Ishikawa (cell line): ENCODE data around the gene MYH15.

Experiments
- CEBPB ChIP-seq: IDR thresholded peaks from 2 replicates; pipeline ENCODE4 v1.6.1; 2012
- CREB1 ChIP-seq: IDR thresholded peaks from 2 replicates; pipeline ENCODE4 v1.6.1; 2012; ENCODE audit warnings: low read depth
- EGR1 ChIP-seq: IDR thresholded peaks from 2 replicates; pipeline ENCODE4 v1.6.1; 2012
- EP300 ChIP-seq: IDR thresholded peaks from 2 replicates; pipeline ENCODE4 v1.6.1; 2012; ENCODE audit warnings: borderline replicate concordance
- FOXM1 ChIP-seq: IDR thresholded peaks from 2 replicates; pipeline ENCODE4 v1.6.1; 2012; ENCODE audit warnings: low read depth, borderline replicate concordance
- NFIC ChIP-seq: IDR thresholded peaks from 2 replicates; pipeline ENCODE4 v1.6.1; 2012
- RAD21 ChIP-seq: IDR thresholded peaks from 2 replicates; pipeline ENCODE4 v1.6.1; 2012; ENCODE audit warnings: low read depth
- TAF1 ChIP-seq: IDR thresholded peaks from 2 replicates; pipeline ENCODE4 v1.6.1; 2012; ENCODE audit warnings: low read depth, mild to moderate bottlenecking
- TCF12 ChIP-seq: IDR thresholded peaks from 2 replicates; pipeline ENCODE4 v1.6.1; 2012; ENCODE audit warnings: low read depth
- TEAD4 ChIP-seq: IDR thresholded peaks from 2 replicates; pipeline ENCODE4 v1.6.1; 2012
- YY1 ChIP-seq: IDR thresholded peaks from 2 replicates; pipeline ENCODE4 v1.6.1; 2012; ENCODE audit warnings: low read depth
- ZBTB7A ChIP-seq: IDR thresholded peaks from 2 replicates; pipeline ENCODE4 v1.6.1; 2012; ENCODE audit warnings: low read depth
- TF ChIP-seq, protein P1 (sequence below): IDR thresholded peaks from 2 replicates; pipeline ENCODE4 v1.6.1; 2012
- TF ChIP-seq, protein P2 (sequence below): IDR thresholded peaks from 2 replicates; pipeline ENCODE4 v1.6.1; 2012
- TF ChIP-seq, protein P3 (sequence below): IDR thresholded peaks from 2 replicates; pipeline ENCODE4 v1.6.1; 2012; ENCODE audit warnings: low read depth, mild to moderate bottlenecking

MYH15 gene

DNA sequence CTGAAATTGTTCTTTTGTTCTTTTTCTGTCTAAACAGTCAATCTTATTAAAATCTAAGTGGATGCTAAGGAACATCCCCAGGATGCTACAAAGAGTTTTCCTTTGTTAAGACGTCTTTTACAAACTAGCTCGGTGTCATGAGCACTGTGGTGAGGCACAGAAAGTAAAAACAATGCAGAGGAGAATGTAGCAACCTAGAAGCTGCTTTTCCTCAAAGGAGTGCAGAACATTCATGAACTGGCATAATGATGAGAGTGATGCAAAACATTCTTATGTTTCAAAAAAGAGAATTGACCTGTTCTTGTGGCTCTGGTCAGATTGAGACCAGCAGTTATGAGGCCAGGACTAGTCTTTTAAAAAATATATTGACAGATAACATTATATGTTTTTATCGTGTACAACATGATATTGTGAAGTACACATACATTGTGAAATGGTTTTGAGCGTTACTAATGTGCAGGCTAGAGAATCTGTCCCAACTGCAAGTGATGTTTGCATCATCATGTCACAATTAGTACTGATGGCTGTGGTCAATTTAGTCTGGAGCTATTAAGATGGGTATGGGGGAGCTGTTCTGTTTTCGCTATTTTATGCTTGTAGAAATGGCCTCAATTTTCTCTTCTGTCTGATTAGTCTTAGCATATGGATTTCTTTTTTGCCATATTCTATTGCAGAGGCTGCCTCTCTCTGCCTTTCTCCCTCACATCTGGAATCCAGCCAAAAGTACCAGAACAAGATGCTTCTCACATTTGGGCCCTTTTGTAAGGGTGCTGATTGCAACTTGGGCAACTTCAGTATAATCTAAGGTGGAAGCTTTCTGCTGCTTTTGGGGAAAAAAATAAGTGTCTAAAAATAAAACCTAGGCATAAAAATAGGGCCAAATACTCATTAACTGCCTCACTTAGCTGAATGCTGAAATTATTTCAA is 163.8 kb downstream of the MYH15 start:
- TF ChIP-seq RAD21 = no peak
- no peak for TF ChIP-seq TCF12
- no peak for TF ChIP-seq CREB1
- no peak for TF ChIP-seq ZBTB7A

DNA sequence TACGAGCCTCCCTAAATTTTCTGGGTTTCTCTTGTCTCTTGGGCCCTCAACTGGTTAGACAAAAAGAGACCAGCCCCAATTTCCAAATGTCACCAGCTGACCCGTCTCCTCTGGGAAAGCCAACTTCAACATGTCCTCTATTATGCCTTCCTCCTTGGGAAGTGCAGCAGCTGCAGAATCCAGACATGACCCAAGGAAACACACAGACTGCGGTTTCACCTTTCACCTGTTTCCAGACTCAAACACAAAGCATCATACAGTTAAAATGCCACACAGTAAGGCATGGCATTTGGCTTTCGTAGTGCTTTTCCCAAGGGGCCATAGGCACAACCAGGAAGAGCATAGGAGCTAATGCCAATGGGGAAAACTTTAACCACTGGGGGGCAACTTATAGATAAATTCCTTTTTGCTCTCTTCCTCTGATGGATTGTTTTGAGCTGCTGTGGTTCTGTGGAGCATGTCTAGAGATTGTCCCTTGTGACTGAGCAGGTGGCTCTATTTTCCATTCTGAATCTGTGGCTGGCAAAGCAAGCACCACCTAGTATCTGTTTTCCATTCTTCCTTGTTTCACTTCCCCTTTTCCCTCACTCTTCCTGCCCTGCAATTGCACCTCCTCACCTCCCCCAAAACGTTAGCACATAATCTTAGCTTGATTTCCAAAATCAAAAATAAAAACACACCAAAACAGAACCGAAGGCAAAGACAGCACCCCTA is 164.7 kb downstream of the MYH15 start:
- no peak for TF ChIP-seq CEBPB
- TF ChIP-seq, protein P1, sequence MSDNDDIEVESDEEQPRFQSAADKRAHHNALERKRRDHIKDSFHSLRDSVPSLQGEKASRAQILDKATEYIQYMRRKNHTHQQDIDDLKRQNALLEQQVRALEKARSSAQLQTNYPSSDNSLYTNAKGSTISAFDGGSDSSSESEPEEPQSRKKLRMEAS = no peak
- no peak for TF ChIP-seq TEAD4
- TF ChIP-seq TCF12 = no peak
- no peak for TF ChIP-seq EP300
- no peak for TF ChIP-seq ZBTB7A
- no peak for TF ChIP-seq CREB1
- no peak for TF ChIP-seq NFIC

DNA sequence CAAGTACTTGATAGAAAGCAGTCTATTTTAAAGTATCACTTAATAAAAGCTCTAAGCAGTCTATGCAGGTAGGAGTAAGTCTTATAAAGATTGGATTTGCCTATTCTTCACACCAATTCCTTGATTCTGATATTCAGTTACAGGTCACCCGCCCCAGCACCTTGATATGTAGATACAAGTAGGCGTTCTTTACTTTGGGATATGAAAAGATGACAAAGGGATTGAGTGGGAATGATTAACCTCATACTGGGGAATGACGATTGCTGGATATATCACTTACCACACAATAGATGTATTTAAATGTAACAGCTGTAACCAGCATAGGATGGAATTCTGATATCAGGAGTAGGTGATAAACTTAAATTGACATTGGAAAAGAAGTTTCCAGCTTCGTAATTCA is 166.9 kb downstream of the MYH15 start:
- TF ChIP-seq NFIC (no peak), ZBTB7A (no peak), FOXM1 (no peak), TEAD4 (no peak), YY1 (no peak)

DNA sequence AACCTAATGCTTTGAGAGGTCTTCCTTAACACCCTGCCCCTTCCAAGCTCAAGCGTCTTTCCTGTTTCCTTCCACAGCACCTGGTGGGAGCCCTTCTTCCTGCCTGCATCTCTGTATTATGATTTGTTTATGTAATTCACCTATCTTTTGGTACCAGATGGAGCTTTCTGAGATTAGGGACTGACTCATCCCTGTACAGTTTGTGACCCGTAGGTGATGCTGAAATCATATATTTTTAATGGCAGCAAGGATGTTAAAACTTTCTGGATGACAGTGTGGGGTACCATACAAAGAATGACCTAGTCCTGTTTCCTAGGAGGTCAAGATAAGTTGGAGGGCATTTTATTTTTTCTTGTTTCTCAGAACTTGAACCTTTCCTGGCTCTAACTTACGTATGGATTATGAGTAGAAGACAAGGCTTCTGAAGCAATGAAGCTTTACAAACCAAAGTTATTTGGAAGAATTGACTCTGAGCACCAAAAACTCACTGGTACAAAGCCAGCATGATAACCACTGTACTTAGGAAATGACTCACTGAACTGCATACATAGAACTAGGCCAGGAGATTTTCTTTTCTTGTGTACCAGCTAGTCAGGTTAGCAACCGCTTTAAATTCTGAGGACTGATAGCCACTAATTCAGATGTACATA is 167.4 kb downstream of the MYH15 start:
- TF ChIP-seq NFIC (no peak), EGR1 (no peak), CREB1 (no peak), YY1 (no peak), TCF12 (no peak), TEAD4 (no peak), TAF1 (no peak), FOXM1 (no peak), ZBTB7A (no peak), RAD21 (no peak)
- TF ChIP-seq, protein P2, sequence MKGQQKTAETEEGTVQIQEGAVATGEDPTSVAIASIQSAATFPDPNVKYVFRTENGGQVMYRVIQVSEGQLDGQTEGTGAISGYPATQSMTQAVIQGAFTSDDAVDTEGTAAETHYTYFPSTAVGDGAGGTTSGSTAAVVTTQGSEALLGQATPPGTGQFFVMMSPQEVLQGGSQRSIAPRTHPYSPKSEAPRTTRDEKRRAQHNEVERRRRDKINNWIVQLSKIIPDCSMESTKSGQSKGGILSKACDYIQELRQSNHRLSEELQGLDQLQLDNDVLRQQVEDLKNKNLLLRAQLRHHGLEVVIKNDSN = no peak
- TF ChIP-seq, protein P3, sequence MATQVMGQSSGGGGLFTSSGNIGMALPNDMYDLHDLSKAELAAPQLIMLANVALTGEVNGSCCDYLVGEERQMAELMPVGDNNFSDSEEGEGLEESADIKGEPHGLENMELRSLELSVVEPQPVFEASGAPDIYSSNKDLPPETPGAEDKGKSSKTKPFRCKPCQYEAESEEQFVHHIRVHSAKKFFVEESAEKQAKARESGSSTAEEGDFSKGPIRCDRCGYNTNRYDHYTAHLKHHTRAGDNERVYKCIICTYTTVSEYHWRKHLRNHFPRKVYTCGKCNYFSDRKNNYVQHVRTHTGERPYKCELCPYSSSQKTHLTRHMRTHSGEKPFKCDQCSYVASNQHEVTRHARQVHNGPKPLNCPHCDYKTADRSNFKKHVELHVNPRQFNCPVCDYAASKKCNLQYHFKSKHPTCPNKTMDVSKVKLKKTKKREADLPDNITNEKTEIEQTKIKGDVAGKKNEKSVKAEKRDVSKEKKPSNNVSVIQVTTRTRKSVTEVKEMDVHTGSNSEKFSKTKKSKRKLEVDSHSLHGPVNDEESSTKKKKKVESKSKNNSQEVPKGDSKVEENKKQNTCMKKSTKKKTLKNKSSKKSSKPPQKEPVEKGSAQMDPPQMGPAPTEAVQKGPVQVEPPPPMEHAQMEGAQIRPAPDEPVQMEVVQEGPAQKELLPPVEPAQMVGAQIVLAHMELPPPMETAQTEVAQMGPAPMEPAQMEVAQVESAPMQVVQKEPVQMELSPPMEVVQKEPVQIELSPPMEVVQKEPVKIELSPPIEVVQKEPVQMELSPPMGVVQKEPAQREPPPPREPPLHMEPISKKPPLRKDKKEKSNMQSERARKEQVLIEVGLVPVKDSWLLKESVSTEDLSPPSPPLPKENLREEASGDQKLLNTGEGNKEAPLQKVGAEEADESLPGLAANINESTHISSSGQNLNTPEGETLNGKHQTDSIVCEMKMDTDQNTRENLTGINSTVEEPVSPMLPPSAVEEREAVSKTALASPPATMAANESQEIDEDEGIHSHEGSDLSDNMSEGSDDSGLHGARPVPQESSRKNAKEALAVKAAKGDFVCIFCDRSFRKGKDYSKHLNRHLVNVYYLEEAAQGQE = no peak
- TF ChIP-seq, protein P1 = no peak

DNA sequence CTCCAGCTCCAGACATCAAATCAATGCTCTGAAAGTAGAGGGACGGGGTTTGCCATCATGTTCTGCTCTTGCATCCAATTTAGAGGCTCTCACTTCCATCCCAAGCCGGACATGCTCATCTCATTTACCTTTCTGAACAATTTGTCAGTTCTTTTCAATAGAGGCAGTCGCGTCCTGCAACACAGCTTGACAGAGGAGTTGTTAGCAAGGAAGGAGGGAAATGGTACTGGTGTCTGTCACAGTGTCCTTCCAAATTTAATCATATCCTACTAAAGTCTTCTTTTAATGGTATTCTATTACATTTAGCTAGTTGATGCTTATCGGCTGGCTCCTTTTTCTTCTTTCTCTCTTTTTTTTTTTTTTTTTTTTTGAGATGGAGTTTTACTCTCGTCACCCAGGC is 168.5 kb downstream of the MYH15 start:
- TF ChIP-seq ZBTB7A = no peak
- TF ChIP-seq, protein P2 = no peak
- no peak for TF ChIP-seq TEAD4
- TF ChIP-seq YY1 = no peak
- TF ChIP-seq FOXM1 = no peak
- TF ChIP-seq, protein P1 = no peak
- no peak for TF ChIP-seq TCF12
- no peak for TF ChIP-seq CEBPB
- TF ChIP-seq EP300 = no peak
- no peak for TF ChIP-seq RAD21
- TF ChIP-seq, protein P3 = no peak
- TF ChIP-seq NFIC = no peak
- no peak for TF ChIP-seq TAF1
- no peak for TF ChIP-seq CREB1
- TF ChIP-seq EGR1 = no peak
